ENCODE measurements around the gene STAT5A. TPM values are rescaled to one million over a fixed set of nuclear protein-coding genes. Genes with fewer than 3 reads are reported as not detected.

STAT5A gene
- total RNA-seq, 5 donors from 2014 or later (not counting 1 experiment from before 2014, with no cell fraction given), result 141 to 160 (median 147) TPM

DNA sequence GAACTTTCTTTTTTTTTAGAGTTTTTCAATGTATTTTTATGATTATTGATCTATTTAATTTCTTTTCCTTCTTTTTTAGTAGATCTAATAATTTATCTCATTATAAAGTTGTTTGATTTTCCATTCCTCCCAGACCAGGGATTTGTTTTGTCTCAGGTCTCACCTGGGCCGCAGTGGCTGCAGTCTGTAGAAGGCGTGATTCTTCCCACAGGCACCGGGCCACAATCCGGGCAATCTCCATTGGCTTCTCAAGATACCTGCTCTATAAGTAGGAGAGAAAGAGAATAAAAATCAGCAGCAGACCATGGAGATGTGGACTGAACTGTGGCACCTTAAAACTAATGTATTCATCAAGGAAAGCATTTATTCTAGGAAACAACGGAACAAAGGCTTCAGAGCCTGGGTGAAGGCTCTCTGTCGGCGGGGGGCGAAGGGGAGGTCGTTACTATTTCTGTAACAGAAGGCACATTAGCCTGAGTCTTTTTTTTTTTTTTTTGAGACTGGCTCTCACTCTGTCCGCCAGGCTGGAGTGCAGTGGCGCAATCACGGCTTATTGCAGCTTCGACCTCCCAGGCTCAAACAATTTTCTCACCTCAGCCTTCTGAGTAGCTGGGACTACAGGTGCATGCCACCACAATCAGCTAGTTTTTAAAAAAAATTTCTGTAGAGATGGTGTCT is 57.2 kb downstream of the STAT5A start:
- Histone ChIP-seq H3K27me3 (replicated peaks in 1 of 2; ENCODE audit: control insufficient read depth in 2 of 2, extremely low read depth in 1 of 2, insufficient read depth in 2 of 2, low read length in 1 of 2) (no peaks in the 10 kb centered on the region), H3K4me3 (ENCODE audit: control insufficient read depth in 1 of 2, extremely low read depth in 1 of 2, low read length in 1 of 2) (no peak overlapping the region), H3K4me1 (ENCODE audit: control insufficient read depth in 1 of 2, extremely low read depth in 1 of 2, insufficient read depth in 2 of 2, low read length in 2 of 2) (peaks cover 5 to 28% of the 10 kb centered on the region in 2 experiments), H3K27ac (ENCODE audit: low read length) (no peak overlapping the region), H3K36me3 (ENCODE audit: control insufficient read depth in 2 of 2, extremely low read depth in 1 of 2, insufficient read depth in 1 of 2, low read length in 1 of 2) (peaks cover 6 to 49% of the 10 kb centered on the region in 2 donors), H3K9me3 (no peaks in the 10 kb centered on the region)
- Mint-ChIP-seq H3K4me1 (peaks cover 30 to 56% (median 55%) of the 10 kb centered on the region in 3 donors), H3K27ac (no peak overlapping the region), H3K27me3 (no peaks in the 10 kb centered on the region), H3K4me3 (no peak overlapping the region), H3K9me3 (no peaks in the 10 kb centered on the region), H3K36me3 (peaks cover 49% of the 10 kb centered on the region)
- CTCF ChIA-PET, result no interaction called here
- POLR2A ChIA-PET, result no interaction called here
- DNase-seq, result no peak
- 95% methylated on average over 3 of the region's 13 CpGs for WGBS (ENCODE audit: insufficient coverage)
- no peak for ATAC-seq (replicated peaks in 1 of 4)

DNA sequence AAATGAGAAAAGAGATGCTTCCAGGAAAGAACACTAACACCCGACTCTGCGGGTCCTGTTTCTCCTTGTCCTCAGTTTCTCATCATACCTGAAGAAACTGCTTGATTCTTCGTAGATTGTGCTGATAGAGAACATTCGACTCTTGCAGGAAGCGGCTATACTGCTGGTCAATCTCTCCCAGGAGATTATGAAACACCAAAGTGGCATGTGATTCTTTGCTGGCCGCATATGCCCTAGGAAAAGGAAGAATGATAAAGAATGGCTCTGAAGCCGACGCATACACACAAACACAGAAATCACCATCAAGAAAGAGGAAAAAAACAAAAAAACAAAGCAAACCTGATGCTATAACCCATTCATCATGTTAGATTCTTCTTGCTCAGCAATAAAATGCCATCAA is 58.2 kb downstream of the STAT5A start:
- Histone ChIP-seq H3K4me3 (ENCODE audit: control insufficient read depth in 1 of 2, extremely low read depth in 1 of 2, low read length in 1 of 2) (no peak overlapping the region), H3K4me1 (ENCODE audit: control insufficient read depth in 1 of 2, extremely low read depth in 1 of 2, insufficient read depth in 2 of 2, low read length in 2 of 2) (peaks cover 0 to 19% of the 10 kb centered on the region in 2 experiments), H3K9me3 (no peaks in the 10 kb centered on the region), H3K27me3 (replicated peaks in 1 of 2; ENCODE audit: control insufficient read depth in 2 of 2, extremely low read depth in 1 of 2, insufficient read depth in 2 of 2, low read length in 1 of 2) (no peaks in the 10 kb centered on the region), H3K27ac (ENCODE audit: low read length) (no peak overlapping the region), H3K36me3 (ENCODE audit: control insufficient read depth in 2 of 2, extremely low read depth in 1 of 2, insufficient read depth in 1 of 2, low read length in 1 of 2) (peaks cover 2 to 40% of the 10 kb centered on the region in 2 donors)
- Mint-ChIP-seq H3K9me3 (no peaks in the 10 kb centered on the region), H3K36me3 (peaks cover 39% of the 10 kb centered on the region), H3K4me3 (no peak overlapping the region), H3K27ac (no peak overlapping the region), H3K4me1 (peaks cover 20 to 50% (median 50%) of the 10 kb centered on the region in 3 donors), H3K27me3 (no peaks in the 10 kb centered on the region)
- CTCF ChIA-PET, result interaction anchor here in 1 of 2 donors (0.6 kb wide), 1 partner anchor 10 kb away, joined by 5 read pairs; no protein-coding TSS in a partner anchor
- POLR2A ChIA-PET, result no interaction called here
- no peak for ATAC-seq (replicated peaks in 1 of 4)
- no peak for DNase-seq
- 96% methylated on average over 4 of the region's 8 CpGs for WGBS (ENCODE audit: insufficient coverage)

- H3K27ac Mint-ChIP-seq, result peak overlapping the region; percentile 29 to 40
- peaks cover 0 to 13% of the 10 kb centered on the region in 2 experiments for H3K4me1 ChIP-seq (ENCODE audit: control insufficient read depth in 1 of 2, extremely low read depth in 1 of 2, insufficient read depth in 2 of 2, low read length in 2 of 2)
- no peaks in the 10 kb centered on the region for H3K9me3 Mint-ChIP-seq
- ChIA-PET POLR2A (no interaction called here), CTCF (interaction anchor here in 1 of 2 donors (0.6 kb wide), 1 partner anchor 11 kb away, joined by 5 read pairs; no protein-coding TSS in a partner anchor)
- no peak overlapping the region for H3K27ac ChIP-seq (ENCODE audit: low read length)
- peaks cover 39% of the 10 kb centered on the region for H3K36me3 Mint-ChIP-seq
- no peak overlapping the region for H3K4me3 ChIP-seq (ENCODE audit: control insufficient read depth in 1 of 2, extremely low read depth in 1 of 2, low read length in 1 of 2)
- no peak overlapping the region for H3K4me3 Mint-ChIP-seq
- no peaks in the 10 kb centered on the region for H3K9me3 ChIP-seq
- no peaks in the 10 kb centered on the region for H3K27me3 ChIP-seq (replicated peaks in 1 of 2; ENCODE audit: control insufficient read depth in 2 of 2, extremely low read depth in 1 of 2, insufficient read depth in 2 of 2, low read length in 1 of 2)
- ATAC-seq (replicated peaks in 1 of 4) (no peak), DNase-seq (no peak)
- H3K36me3 ChIP-seq (ENCODE audit: control insufficient read depth in 2 of 2, extremely low read depth in 1 of 2, insufficient read depth in 1 of 2, low read length in 1 of 2), result peaks cover 2 to 40% of the 10 kb centered on the region in 2 donors
- peaks cover 18 to 45% (median 45%) of the 10 kb centered on the region in 3 donors for H3K4me1 Mint-ChIP-seq
- no peaks in the 10 kb centered on the region for H3K27me3 Mint-ChIP-seq
These were observed 58.9 kb downstream of the STAT5A start for GRCh38 chr17:42347198-42347597.

GRCh38 chr17:42347606-42348005 is 59.3 kb downstream of the STAT5A start:
- Histone ChIP-seq H3K4me1 (ENCODE audit: control insufficient read depth in 1 of 2, extremely low read depth in 1 of 2, insufficient read depth in 2 of 2, low read length in 2 of 2) (peaks cover 0 to 11% of the 10 kb centered on the region in 2 experiments), H3K27me3 (replicated peaks in 1 of 2; ENCODE audit: control insufficient read depth in 2 of 2, extremely low read depth in 1 of 2, insufficient read depth in 2 of 2, low read length in 1 of 2) (no peaks in the 10 kb centered on the region), H3K9me3 (no peaks in the 10 kb centered on the region), H3K36me3 (ENCODE audit: control insufficient read depth in 2 of 2, extremely low read depth in 1 of 2, insufficient read depth in 1 of 2, low read length in 1 of 2) (peaks cover 2 to 37% of the 10 kb centered on the region in 2 donors), H3K27ac (ENCODE audit: low read length) (no peak overlapping the region), H3K4me3 (ENCODE audit: control insufficient read depth in 1 of 2, extremely low read depth in 1 of 2, low read length in 1 of 2) (no peak overlapping the region)
- WGBS (ENCODE audit: insufficient coverage), result 89% methylated on average over 3 of the region's 3 CpGs
- CTCF ChIA-PET, result no interaction called here
- DNase-seq (no peak), ATAC-seq (replicated peaks in 1 of 4) (no peak)
- Mint-ChIP-seq H3K36me3 (peaks cover 36% of the 10 kb centered on the region), H3K4me1 (peaks cover 21 to 45% (median 45%) of the 10 kb centered on the region in 3 donors), H3K9me3 (no peaks in the 10 kb centered on the region), H3K27me3 (no peaks in the 10 kb centered on the region), H3K27ac (peak overlapping the region; percentile 29 to 40), H3K4me3 (no peak overlapping the region)
- POLR2A ChIA-PET, result interaction anchor here in 1 of 2 donors (0.6 kb wide), 1 partner anchor 38 kb away, joined by 8 read pairs; no protein-coding TSS in a partner anchor

- H3K36me3 ChIP-seq (ENCODE audit: control insufficient read depth in 2 of 2, extremely low read depth in 1 of 2, insufficient read depth in 1 of 2, low read length in 1 of 2), result peaks cover 2 to 34% of the 10 kb centered on the region in 2 donors
- peaks cover 34% of the 10 kb centered on the region for H3K36me3 Mint-ChIP-seq
- H3K9me3 Mint-ChIP-seq, result no peaks in the 10 kb centered on the region
- no peaks in the 10 kb centered on the region for H3K27me3 ChIP-seq (replicated peaks in 1 of 2; ENCODE audit: control insufficient read depth in 2 of 2, extremely low read depth in 1 of 2, insufficient read depth in 2 of 2, low read length in 1 of 2)
- ChIA-PET POLR2A (interaction anchor here in 1 of 2 donors (0.6 kb wide), 2 partner anchors 37 to 60 kb away, joined by 8 read pairs; no protein-coding TSS in a partner anchor), CTCF (interaction anchor here in 1 of 2 donors (0.5 kb wide), 1 partner anchor 12 kb away, joined by 3 read pairs; no protein-coding TSS in a partner anchor)
- peaks cover 23 to 42% (median 41%) of the 10 kb centered on the region in 3 donors for H3K4me1 Mint-ChIP-seq
- no peak overlapping the region for H3K4me3 Mint-ChIP-seq
- no peak overlapping the region for H3K4me3 ChIP-seq (ENCODE audit: control insufficient read depth in 1 of 2, extremely low read depth in 1 of 2, low read length in 1 of 2)
- 83% methylated on average over 3 of the region's 3 CpGs for WGBS (ENCODE audit: insufficient coverage)
- H3K9me3 ChIP-seq, result no peaks in the 10 kb centered on the region
- ATAC-seq (replicated peaks in 1 of 4) (no peak), DNase-seq (no peak)
- peak overlapping the region in 1 of 2 donors; percentile 66 for H3K27ac Mint-ChIP-seq
- H3K27ac ChIP-seq (ENCODE audit: low read length), result no peak overlapping the region
- no peaks in the 10 kb centered on the region for H3K27me3 Mint-ChIP-seq
- H3K4me1 ChIP-seq (ENCODE audit: control insufficient read depth in 1 of 2, extremely low read depth in 1 of 2, insufficient read depth in 2 of 2, low read length in 2 of 2), result peaks cover 0 to 8% of the 10 kb centered on the region in 2 experiments
These were observed 59.8 kb downstream of the STAT5A start for GRCh38 chr17:42348104-42348503.

DNA sequence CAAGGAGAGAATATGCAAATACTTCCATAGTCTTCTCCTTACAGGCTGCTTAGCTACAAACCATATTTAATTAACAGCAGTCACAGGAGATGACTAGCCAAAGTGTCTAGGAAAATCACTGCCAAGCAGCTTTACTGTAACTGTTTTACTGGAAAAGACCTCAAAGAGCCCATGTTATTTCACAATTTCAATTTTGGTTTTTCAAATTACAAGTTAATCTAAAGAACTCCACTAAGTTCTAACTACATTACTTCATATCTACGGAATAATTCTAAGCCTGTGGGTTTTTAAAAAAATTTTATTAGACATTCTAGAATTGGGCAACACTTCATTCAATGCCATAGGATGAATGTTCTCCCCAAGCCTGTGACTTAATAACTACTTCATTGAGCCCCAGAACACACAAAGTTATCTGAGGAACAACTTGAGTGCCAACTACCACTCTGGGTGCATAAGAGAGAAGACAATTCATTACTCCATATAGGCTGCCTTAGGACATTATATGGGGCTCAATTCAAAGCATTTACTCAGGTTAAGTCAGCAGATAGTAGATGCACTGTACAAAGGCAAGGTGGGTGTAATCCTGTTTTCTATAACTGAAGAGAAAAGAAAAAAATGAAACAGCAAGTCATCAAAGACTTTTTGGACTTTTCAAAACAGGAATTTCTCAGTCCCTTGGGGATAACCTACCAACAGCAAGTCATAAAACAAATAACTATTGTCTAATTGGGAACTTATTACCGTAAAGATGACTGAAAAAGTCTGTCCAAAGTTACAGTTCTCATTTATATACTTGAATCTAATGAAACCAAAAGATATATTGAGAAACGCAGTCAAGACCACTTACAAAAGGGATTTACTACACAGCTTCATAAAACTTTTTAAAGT is 66.9 kb downstream of the STAT5A start:
- no peaks in the 10 kb centered on the region for H3K27me3 ChIP-seq (replicated peaks in 1 of 2; ENCODE audit: control insufficient read depth in 2 of 2, extremely low read depth in 1 of 2, insufficient read depth in 2 of 2, low read length in 1 of 2)
- H3K4me1 ChIP-seq (ENCODE audit: control insufficient read depth in 1 of 2, extremely low read depth in 1 of 2, insufficient read depth in 2 of 2, low read length in 2 of 2), result peaks cover 0 to 9% of the 10 kb centered on the region in 2 experiments
- WGBS (ENCODE audit: insufficient coverage), result no CpG with 5 or more reads among the region's 3 CpGs
- H3K9me3 Mint-ChIP-seq, result no peaks in the 10 kb centered on the region
- H3K4me1 Mint-ChIP-seq, result peaks cover 40 to 55% (median 46%) of the 10 kb centered on the region in 3 donors
- H3K36me3 Mint-ChIP-seq, result peaks cover 12% of the 10 kb centered on the region
- H3K27ac Mint-ChIP-seq, result peak overlapping the region; percentile 16 to 65
- no peak overlapping the region for H3K27ac ChIP-seq (ENCODE audit: low read length)
- ChIA-PET CTCF (interaction anchor here (0.5 to 0.6 kb wide), 3 partner anchors 234 to 1068 kb away, joined by 3 to 4 read pairs (median 3); partner anchors contain the start of gene KAT2A (in 1 of the 2)), POLR2A (no interaction called here)
- no peak for DNase-seq
- H3K4me3 Mint-ChIP-seq, result no peak overlapping the region
- peaks cover 0 to 3% of the 10 kb centered on the region in 2 donors for H3K36me3 ChIP-seq (ENCODE audit: control insufficient read depth in 2 of 2, extremely low read depth in 1 of 2, insufficient read depth in 1 of 2, low read length in 1 of 2)
- ATAC-seq (replicated peaks in 1 of 4), result no peak
- H3K9me3 ChIP-seq, result no peaks in the 10 kb centered on the region
- no peak overlapping the region for H3K4me3 ChIP-seq (ENCODE audit: control insufficient read depth in 1 of 2, extremely low read depth in 1 of 2, low read length in 1 of 2)
- H3K27me3 Mint-ChIP-seq, result no peaks in the 10 kb centered on the region

Measured in T-cell (primary cell).